Skeletal muscle cell (primary cell): ENCODE data around the gene BCAR3.
"Not testable (repeated sequence)": the region's sequence is repeated elsewhere in the genome, so short reads cannot be mapped to it uniquely, and the experiment has no call there.

Source experiments
- DNase-seq: peaks from one replicate; pipeline ENCODE4 v3.0.0-alpha.2; 2010; ENCODE audit warnings: low read depth
- H3K4me3 ChIP-seq: 2 replicates; pipeline ENCODE4 v1.5.1; 2011; ENCODE audit warnings: low read depth, mild to moderate bottlenecking, control low read depth, low read length, moderate library complexity

BCAR3 gene

DNA sequence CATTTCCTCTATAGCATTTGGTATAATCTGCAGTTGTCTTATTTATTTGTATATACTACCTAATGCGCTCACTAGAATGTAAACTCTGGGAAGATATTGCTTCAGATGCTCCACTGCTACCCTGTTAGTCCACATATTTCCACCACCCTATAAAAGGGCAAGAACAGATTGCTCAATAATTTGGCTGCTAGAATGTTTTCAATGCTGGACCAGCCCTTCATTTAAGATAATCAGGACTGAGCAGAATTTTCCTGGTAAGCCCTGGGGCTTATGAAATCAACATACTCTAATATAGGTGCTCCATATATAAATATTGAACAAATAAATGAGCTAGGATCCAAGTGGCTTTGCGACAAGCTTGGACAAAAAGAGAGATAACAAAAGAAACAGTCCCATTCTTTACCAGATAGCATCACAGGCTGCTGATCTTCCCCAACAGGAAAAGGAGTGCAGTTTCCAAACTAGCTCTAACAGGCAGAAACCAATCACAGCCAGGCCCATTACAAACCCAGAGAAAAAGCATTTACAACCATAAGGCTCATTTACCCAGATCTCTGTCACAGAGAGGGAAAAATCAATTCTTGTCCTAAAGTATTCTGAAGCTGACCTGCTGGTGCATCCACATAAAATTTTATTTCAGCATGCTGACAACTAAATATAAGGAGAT lies 8.3 kb downstream of the BCAR3 start:
- H3K4me3 ChIP-seq: no peak overlapping the region
- DNase-seq: peak; percentile 51

DNA sequence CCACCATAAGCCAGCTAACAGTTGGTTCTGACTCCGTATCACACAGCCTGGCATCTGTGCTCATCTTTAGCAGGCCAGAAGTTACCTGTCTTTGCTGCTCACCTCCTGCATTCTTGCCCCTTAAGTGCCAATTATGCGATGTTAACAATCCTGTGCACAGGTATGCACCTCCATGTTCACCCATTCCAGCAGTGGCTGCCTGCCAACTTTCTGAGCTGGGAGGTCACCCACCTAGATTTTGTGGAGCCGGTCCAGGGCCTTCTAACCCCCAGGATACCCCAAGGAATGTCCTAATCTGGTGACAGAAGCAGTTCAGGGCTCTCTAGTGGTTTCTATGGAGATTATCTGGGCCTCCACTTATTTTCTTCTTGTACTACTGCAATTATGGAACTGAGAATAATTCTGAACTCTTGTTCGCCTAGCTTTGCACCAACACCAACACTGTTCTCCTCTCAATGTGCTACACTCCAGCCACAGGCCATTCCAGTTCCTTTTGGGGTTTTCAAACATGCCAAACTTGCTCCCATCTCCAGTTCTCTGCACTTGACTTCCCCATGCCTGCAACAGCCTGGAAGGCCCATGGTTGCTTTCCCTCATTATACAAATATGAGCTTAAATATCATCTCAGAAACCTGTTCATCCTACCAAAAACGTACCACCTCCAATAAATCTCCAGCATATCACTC lies 9.0 kb downstream of the BCAR3 start:
- DNase-seq: no peak
- no peak overlapping the region for H3K4me3 ChIP-seq

DNA sequence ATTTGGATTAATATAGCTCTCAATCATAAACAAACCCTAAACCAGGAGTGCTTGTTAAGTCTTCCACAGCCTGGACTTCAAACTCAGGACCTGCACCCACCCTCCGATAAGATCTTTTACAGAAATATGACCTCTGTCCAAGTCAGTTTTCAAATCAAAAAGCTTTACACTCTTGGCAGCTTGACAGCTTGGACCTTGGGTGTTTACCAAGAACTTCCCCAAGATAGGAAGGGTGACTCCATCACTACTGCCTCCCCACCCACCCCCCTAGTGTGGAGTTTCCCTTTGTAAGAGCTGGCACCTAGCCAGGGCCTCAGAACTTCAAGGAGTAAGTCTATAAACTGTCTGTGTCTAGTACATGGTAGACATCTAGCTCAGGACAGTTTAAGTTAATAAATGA lies 9.6 kb downstream of the BCAR3 start:
- peak; percentile 80 for DNase-seq
- H3K4me3 ChIP-seq: no peak overlapping the region

DNA sequence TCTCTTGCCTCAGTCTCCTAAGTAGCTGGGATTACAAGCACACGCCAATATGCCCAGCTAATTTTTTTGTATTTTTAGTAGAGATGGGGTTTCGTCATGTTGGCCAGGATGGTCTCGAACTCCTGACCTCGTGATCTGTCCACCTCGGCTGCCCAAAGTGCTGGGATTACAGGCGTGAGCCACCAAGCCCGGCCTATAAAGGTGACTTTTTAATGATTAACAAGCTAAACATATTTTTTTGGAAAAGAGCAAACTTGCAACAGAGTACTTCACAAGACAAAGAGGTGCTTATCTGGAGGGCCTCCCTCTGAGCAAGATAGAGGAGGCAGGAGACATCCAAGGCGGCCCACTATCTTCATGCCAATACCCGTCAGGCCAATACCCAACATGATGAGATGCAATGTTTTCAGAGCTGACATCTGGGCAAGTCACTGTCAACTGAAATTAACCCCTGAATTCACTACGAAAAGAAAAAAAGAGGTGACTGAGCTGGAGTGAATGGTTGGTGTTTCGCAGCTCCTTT lies 10.5 kb downstream of the BCAR3 start:
- no peak for DNase-seq
- H3K4me3 ChIP-seq: no peak overlapping the region

DNA sequence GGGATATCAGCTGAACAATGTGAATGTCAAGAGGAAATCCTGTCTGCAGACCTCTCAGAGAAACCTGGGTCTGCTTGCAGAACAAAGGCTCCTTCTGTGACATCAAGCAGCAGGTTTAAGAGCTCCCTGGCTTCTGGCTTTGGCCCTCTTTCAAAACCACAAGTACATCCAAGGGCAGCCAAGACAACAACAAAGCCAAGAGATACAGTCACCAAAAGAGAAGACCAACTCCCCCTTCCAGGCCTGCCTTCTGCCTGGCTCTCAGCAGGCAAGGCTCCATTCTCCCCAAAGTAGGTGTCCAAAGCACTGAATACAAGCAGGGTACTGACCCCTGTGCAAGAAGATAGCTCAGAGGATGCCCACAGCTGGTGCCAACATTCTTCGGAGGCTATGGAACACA lies 11.5 kb downstream of the BCAR3 start:
- DNase-seq: peak; percentile 86
- no peak overlapping the region for H3K4me3 ChIP-seq

DNA sequence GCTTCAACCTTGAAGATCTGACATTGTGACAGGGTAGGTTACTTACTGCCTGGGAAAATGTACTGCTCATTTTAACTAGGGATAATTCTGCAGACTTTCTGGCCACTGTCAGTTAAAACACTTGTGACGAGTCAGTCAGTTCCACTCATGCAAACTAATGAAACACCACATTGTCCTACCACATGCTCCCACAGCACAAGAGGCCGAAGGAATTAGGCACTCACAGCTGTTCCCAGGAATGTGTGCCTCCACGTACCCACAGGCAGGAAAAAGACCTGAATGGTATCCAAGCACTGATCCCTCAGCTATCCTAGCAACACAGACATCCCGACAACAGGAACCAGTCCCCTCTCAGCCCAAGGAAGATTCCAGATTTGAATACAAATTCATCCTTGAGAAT lies 12.3 kb downstream of the BCAR3 start:
- H3K4me3 ChIP-seq: no peak overlapping the region
- peak; percentile 61 for DNase-seq

DNA sequence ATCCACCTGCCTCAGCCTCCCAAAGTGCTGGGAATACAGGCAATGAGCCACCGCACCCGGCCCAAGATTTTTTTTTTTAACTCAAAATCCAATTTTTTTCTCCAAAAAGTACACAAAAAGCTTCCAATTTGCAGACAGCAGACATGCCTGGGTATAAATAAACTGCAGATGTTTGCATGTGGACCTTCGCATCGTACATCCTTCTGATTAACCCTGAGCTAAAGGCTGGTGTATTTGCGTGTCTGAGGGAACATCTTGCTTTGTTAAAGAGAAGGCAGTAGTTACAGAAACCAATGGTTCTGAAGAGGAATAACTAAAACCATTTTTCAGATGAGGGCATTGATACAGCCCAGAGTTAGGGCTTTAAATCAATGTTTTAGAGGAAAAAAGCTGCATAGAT lies 12.7 kb downstream of the BCAR3 start:
- DNase-seq: no peak
- H3K4me3 ChIP-seq: no peak overlapping the region

DNA sequence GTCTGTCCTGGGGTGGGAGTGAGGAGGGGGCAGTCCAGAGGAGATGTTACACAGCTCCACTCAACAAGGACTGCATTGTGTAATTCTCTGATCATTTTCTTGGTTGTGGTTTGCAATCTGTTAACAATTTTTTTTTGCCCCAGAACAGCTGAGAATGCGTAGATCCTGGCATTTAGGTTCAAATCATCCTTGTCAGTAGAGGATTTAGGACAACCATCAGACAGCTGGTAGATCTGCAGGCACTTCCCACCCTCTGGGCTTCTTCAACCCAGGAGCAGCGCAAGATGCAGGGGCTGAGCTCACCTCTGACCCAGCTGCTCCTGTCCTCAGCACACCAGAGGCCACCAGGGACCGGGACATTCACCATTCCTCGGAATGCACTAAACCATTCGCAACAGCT lies 13.5 kb downstream of the BCAR3 start:
- DNase-seq: peak; percentile 80
- H3K4me3 ChIP-seq: no peak overlapping the region

DNA sequence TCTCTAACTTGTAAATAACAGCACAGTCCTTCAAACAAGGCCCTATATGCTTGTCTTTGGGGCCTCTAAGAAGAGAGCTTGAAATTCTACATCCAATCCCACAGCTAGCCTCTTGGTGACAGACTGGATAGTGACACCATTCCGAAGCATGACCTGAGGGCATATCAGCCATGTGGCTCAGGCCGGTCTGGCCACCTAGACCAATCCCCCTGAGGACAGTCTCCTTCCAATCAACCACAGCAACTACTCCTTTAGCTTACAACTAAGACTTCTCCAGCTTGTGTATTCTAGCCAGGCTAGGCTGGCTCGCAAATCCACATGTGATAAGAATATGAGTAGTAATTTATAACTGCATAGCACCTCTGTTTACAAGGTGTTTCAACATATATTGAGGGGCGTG lies 14.0 kb downstream of the BCAR3 start:
- no peak for DNase-seq
- no peak overlapping the region for H3K4me3 ChIP-seq

DNA sequence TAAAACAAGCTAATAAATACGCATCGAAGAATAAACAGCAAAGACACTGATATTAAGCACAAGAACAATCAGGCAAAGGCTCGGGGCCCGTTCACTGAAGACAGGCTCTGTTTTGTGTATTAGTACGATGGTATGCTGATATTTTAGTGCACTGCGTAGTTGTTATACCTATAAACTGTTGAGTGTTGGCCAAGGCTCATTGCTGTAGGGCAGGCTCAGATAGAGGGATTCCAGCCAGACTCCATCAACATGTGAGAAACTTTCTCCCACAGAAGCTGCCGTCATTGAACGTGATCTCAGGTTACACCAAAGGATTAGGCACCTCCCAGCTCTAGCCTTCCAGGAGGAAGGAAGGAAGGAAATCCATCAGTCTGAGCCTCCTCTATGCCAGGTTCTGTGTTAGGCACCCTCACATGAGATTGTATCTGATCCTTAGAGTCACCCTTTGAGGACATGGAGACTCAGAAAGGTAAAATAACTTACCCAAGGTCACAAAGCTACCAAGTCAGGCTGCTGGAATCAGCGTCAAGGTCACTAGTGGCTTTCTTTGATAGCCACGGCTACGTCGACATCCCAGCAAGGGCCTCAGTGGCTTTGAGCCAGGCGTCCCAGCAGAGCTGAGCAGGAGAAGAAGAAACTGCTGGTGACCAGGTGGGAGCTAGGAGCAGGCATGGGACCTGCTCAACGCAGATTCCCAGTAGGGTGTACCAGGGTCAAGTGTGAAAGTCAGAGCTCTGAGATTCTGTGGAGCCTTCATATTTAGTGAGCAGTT lies 14.8 kb downstream of the BCAR3 start:
- no peak overlapping the region for H3K4me3 ChIP-seq
- DNase-seq: peak; percentile 49

DNA sequence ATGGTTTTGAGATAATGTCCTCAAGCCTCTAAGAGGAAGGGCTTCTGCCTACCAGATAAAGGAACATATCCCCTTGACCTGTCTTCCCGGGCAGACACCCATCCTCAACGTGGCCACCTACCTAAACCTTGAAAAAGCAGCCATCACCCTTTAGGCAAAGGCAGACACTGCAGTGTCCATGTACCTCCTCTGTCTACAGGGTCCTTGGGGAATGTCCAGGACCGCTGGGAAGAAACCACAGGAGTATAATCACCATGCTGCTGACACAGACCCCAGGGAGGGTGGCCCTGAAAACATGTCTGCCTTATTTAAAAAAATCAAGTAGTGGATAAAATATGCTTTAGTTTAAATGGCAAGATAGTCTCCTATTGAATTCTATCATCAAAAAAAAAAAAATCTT lies 16.6 kb downstream of the BCAR3 start:
- no peak for DNase-seq
- H3K4me3 ChIP-seq: no peak overlapping the region

DNA sequence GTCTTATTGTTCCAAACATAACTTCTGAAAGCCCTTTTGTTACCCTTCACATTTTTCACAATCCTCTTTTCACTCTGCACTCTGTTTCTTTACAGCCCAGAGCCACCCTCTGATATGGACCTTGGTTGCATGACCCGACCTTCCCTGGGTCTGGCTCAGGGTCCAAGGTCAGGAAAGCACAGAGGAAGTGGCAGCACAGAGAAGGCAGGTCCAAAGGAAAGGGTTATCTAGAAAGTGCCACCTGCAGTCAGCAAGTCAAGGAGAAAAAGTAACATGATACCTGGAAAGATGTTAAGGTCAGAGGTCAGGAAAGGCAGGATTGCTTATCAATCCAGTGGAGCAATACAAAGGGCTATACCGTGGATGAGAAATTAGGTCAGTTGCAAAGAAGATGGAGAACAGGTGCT lies 18.4 kb downstream of the BCAR3 start:
- H3K4me3 ChIP-seq: no peak overlapping the region
- DNase-seq: no peak

DNA sequence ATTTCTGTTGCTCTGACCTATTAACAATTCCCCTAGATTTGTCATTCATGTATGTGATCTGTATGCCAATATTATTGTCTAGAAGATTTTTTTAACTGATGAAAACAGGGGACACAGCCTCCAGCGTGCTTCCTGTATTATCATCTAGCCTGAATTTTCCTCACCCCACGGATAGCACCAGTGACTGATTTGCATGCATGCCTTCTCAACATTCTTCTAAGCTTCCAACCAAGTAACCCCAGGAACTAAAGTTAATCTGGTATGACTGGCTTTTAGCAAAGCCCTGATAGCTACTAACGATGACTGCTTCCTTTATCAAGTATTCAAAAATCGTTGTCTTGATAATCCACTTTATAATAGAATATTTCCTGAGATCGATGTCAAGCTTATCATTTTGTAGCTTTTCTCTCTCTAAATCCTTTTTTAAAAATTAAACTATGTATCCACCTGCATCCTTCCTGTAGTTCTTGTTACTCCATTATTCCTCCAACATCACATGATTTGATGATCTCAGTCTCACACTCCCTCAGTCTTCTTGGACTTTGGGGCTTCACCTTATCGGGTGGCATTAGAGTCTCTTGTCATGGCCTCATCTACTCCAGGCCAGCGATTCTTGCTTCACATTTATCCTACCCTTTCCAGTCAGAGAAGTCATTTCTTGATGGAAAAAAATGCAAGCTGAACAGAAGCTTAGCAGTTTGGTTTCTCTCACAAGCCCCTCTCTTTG lies 19.0 kb downstream of the BCAR3 start:
- H3K4me3 ChIP-seq: no peak overlapping the region
- no peak for DNase-seq

DNA sequence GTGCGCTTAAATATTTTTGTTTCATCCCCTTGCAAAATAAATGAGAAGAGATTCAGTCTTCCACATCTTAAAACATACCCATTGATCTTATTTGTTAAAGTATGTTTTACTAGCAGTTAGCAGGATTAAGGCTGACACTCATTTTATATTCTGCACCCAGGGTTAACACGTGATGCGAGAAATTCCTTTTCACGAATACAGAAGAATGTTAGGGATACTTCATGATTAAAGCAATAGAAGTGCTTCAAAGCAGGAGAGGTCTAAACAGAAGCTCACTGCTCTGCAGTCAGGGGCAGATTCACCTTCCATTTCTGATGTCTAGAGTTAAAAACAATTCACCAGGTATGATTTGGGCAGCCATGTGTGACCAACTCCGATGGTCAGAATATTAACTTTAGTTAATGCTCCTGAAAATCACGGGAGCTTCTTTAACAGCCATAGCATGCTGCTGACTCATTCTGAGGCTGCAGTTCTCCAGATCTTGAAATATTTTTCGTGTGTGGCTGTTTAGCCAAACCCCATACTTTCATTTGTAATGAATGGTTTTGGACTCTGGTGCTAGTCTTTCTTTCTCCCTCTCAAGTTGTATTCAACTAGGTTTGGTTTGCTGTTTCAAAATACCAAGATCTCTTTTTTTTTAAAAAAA lies 19.7 kb downstream of the BCAR3 start:
- H3K4me3 ChIP-seq: no peak overlapping the region
- peak; percentile 51 for DNase-seq

DNA sequence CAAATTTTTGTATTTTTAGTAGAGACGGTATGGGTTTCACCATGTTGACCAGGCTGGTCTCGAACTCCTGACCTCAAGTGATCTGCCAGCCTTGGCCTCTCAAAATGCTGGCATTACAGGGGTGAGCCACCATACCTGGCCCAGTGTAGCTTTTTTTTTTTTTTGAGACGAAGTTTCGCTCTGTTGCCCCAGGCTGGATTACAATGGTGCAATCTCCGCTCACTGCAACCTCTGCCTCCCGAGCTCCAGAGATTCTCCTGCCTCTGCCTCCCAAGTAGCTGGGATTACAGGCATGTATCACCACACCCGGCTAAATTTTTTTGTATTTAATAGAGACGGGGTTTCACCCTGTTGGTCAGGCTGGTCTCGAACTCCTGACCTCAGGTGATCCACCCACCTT lies 20.3 kb downstream of the BCAR3 start:
- H3K4me3 ChIP-seq, DNase-seq: not testable (repeated sequence)

DNA sequence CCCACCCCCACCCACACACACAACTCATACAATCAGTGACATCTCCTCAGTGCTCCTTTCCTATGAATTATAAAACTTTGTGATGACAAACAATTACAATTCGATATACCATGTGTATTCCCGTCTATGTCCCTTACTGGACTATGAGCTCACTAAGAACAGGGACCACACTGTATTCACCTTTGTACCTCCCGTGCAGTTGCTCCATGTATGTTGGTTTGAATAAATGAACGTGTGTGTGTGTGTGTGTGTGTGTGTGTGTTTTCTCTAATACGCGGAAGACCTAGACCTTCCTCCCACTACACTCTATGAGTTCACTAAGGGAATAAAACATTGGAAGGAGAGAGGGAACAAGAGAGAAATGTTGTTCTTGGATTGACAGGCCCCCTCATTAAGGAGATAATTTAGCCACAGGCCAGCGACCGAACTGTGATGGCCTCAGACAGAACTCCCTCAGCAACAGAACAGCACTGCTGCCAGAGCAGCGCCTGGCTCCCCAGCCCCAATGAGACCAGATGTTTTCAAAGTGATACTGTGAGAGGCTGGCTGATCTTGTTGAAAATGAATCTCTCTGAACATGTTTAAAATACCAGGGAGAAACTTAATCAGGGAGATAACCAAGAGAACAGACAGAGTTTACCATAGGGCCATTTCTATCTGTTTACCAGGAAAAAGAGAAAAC lies 21.7 kb downstream of the BCAR3 start:
- no peak for DNase-seq
- no peak overlapping the region for H3K4me3 ChIP-seq

DNA sequence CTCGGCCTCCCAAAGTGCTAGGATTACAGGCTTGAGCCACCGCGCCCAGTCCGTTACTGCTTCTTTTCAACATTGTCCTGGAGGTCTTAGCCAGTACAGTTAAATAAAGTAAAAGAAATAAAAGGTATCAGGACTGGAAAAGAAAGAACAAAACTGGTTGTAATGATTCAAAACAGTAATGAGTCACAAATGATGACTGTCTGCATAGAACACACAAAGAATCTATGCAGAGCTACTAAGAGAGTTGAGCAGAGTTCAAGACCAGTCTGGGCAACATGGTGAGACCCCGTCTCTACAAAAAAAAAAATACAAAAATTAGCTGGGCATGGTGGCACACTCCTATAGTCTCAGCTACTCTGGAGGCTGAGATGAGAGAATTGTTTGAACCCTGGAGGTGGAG lies 23.4 kb downstream of the BCAR3 start:
- DNase-seq: no peak

DNA sequence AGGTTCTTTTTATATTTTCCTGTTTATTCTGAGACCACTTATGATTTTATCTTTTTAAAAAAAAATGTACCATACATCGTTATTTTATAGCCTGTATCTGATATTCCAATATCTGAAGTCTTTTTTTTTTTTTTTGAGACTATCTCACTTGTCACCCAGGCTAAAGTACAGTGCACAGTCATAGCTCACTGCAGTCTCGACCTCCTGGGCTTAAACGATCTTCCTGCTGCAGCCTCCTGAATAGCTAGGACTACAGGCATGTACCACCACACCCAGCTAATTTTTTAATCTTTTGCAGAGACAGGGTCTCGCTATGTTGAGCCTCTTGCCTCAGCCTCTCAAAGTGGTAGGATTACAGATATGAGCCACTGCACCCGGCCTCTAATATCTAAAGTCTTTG lies 25.1 kb downstream of the BCAR3 start:
- no peak for DNase-seq

More for the DNA sequence above, 23.4 kb downstream of the BCAR3 start:
- no peak overlapping the region for H3K4me3 ChIP-seq

DNA sequence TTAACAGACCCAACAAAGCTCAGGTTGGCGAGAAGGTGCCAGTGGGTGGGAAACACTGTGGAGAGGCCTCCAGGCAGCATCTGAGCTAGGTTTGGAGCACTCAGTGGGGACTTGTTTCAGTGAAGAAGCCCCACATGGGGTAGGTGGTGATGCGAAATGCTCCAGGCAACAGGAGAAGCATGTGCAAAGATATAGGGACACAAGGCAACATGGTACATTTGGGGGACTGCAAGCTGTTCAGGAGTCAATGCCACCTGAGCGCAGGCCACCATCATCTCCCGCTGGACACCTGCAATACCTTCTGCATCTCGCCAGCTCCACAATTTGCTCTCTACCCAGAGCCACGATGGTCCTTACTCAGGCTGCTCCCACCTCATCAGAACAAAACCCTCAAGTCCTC lies 28.0 kb downstream of the BCAR3 start:
- no peak for DNase-seq
- H3K4me3 ChIP-seq: no peak overlapping the region

More for the DNA sequence above, 25.1 kb downstream of the BCAR3 start:
- no peak overlapping the region for H3K4me3 ChIP-seq
